ENCODE data around the gene PROC.

Gene PROC

GRCh38 chr2:127424598-127425520, 6.6 kb downstream of the PROC start:
- no peak for DNase-seq
- Histone ChIP-seq H2AK5ac (ENCODE audit: low read length, severe bottlenecking) (no peak overlapping the region), H3K4ac (ENCODE audit: low read depth in 1 of 2, low read length in 2 of 2) (no peak overlapping the region), H3K4me1 (ENCODE audit: control insufficient read depth, insufficient read depth, low read depth, low read length) (peaks cover 14% of the 10 kb centered on the region), H2BK120ac (ENCODE audit: low read depth, low read length) (no peak overlapping the region), H4K8ac (ENCODE audit: low read length) (no peak overlapping the region), H3K79me1 (replicated peaks; ENCODE audit: low read length, poor library complexity, severe bottlenecking) (no peaks in the 10 kb centered on the region), H3K18ac (ENCODE audit: low read depth in 1 of 2, low read length in 2 of 2) (no peak overlapping the region), H3K4me3 (ENCODE audit: insufficient read depth in 1 of 2, low read depth in 1 of 2, low read length in 2 of 2) (no peak overlapping the region), H3K27me3 (ENCODE audit: control insufficient read depth in 1 of 2, insufficient read depth in 1 of 2, low read length in 2 of 2) (peaks cover 13 to 49% of the 10 kb centered on the region in 2 experiments), H3K36me3 (ENCODE audit: control insufficient read depth in 1 of 2, insufficient read depth in 2 of 2, low read depth in 1 of 2, low read length in 2 of 2) (peaks cover 0 to 4% of the 10 kb centered on the region in 2 experiments), H4K91ac (ENCODE audit: low read length) (no peak overlapping the region), H3K9ac (ENCODE audit: low read length) (no peak overlapping the region), H3K27ac (ENCODE audit: low read length, poor library complexity, severe bottlenecking) (no peak overlapping the region), H2AFZ (ENCODE audit: low read depth, low read length) (no peak overlapping the region), H3K4me2 (ENCODE audit: low read length, poor library complexity, severe bottlenecking) (no peak overlapping the region), H3K23ac (ENCODE audit: low read length in 2 of 2) (no peak overlapping the region), H2BK5ac (ENCODE audit: low read depth, low read length, poor library complexity, severe bottlenecking) (no peak overlapping the region), H3K14ac (ENCODE audit: low read length in 2 of 2) (no peak overlapping the region), H2BK12ac (ENCODE audit: low read length in 2 of 2) (no peak overlapping the region), H3K9me3 (ENCODE audit: control insufficient read depth, low read length) (no peaks in the 10 kb centered on the region), H2BK15ac (ENCODE audit: low read depth, poor library complexity, severe bottlenecking) (no peak overlapping the region)
- 79% methylated on average over 13 of the region's 13 CpGs for WGBS

DNA sequence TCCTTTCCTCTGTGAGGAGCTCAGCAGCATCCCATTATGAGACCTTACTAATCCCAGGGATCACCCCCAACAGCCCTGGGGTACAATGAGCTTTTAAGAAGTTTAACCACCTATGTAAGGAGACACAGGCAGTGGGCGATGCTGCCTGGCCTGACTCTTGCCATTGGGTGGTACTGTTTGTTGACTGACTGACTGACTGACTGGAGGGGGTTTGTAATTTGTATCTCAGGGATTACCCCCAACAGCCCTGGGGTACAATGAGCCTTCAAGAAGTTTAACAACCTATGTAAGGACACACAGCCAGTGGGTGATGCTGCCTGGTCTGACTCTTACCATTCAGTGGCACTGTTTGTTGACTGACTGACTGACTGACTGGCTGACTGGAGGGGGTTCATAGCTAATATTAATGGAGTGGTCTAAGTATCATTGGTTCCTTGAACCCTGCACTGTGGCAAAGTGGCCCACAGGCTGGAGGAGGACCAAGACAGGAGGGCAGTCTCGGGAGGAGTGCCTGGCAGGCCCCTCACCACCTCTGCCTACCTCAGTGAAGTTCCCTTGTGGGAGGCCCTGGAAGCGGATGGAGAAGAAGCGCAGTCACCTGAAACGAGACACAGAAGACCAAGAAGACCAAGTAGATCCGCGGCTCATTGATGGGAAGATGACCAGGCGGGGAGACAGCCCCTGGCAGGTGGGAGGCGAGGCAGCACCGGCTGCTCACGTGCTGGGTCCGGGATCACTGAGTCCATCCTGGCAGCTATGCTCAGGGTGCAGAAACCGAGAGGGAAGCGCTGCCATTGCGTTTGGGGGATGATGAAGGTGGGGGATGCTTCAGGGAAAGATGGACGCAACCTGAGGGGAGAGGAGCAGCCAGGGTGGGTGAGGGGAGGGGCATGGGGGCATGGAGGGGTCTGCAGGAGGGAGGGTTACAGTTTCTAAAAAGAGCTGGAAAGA, 7.6 kb downstream of the PROC start:
- Histone ChIP-seq H2BK15ac (ENCODE audit: low read depth, poor library complexity, severe bottlenecking) (no peak overlapping the region), H3K27me3 (ENCODE audit: control insufficient read depth in 1 of 2, insufficient read depth in 1 of 2, low read length in 2 of 2) (peaks cover 13 to 41% of the 10 kb centered on the region in 2 experiments), H4K91ac (ENCODE audit: low read length) (no peak overlapping the region), H3K9me3 (ENCODE audit: control insufficient read depth, low read length) (no peaks in the 10 kb centered on the region), H3K18ac (ENCODE audit: low read depth in 1 of 2, low read length in 2 of 2) (no peak overlapping the region), H3K4me1 (ENCODE audit: control insufficient read depth, insufficient read depth, low read depth, low read length) (peaks cover 13% of the 10 kb centered on the region), H3K36me3 (ENCODE audit: control insufficient read depth in 1 of 2, insufficient read depth in 2 of 2, low read depth in 1 of 2, low read length in 2 of 2) (peaks cover 0 to 4% of the 10 kb centered on the region in 2 experiments), H3K9ac (ENCODE audit: low read length) (no peak overlapping the region), H2BK12ac (ENCODE audit: low read length in 2 of 2) (no peak overlapping the region), H3K23ac (ENCODE audit: low read length in 2 of 2) (no peak overlapping the region), H3K4ac (ENCODE audit: low read depth in 1 of 2, low read length in 2 of 2) (no peak overlapping the region), H2AFZ (ENCODE audit: low read depth, low read length) (no peak overlapping the region), H3K79me1 (replicated peaks; ENCODE audit: low read length, poor library complexity, severe bottlenecking) (no peaks in the 10 kb centered on the region), H2BK5ac (ENCODE audit: low read depth, low read length, poor library complexity, severe bottlenecking) (no peak overlapping the region), H4K8ac (ENCODE audit: low read length) (no peak overlapping the region), H3K4me3 (ENCODE audit: insufficient read depth in 1 of 2, low read depth in 1 of 2, low read length in 2 of 2) (no peak overlapping the region), H3K4me2 (ENCODE audit: low read length, poor library complexity, severe bottlenecking) (no peak overlapping the region), H3K14ac (ENCODE audit: low read length in 2 of 2) (no peak overlapping the region), H2AK5ac (ENCODE audit: low read length, severe bottlenecking) (no peak overlapping the region), H3K27ac (ENCODE audit: low read length, poor library complexity, severe bottlenecking) (no peak overlapping the region), H2BK120ac (ENCODE audit: low read depth, low read length) (no peak overlapping the region)
- 94% methylated on average over 16 of the region's 16 CpGs for WGBS
- DNase-seq, result no peak

GRCh38 chr2:127426501-127427354, 8.5 kb downstream of the PROC start:
- peaks cover 14% of the 10 kb centered on the region for H3K4me1 ChIP-seq (ENCODE audit: control insufficient read depth, insufficient read depth, low read depth, low read length)
- no peak overlapping the region for H3K9ac ChIP-seq (ENCODE audit: low read length)
- no peak overlapping the region for H3K18ac ChIP-seq (ENCODE audit: low read depth in 1 of 2, low read length in 2 of 2)
- H2BK5ac ChIP-seq (ENCODE audit: low read depth, low read length, poor library complexity, severe bottlenecking), result no peak overlapping the region
- H3K36me3 ChIP-seq (ENCODE audit: control insufficient read depth in 1 of 2, insufficient read depth in 2 of 2, low read depth in 1 of 2, low read length in 2 of 2), result peaks cover 0 to 4% of the 10 kb centered on the region in 2 experiments
- no peaks in the 10 kb centered on the region for H3K9me3 ChIP-seq (ENCODE audit: control insufficient read depth, low read length)
- H3K27me3 ChIP-seq (ENCODE audit: control insufficient read depth in 1 of 2, insufficient read depth in 1 of 2, low read length in 2 of 2), result peaks cover 13 to 32% of the 10 kb centered on the region in 2 experiments
- H2AFZ ChIP-seq (ENCODE audit: low read depth, low read length), result no peak overlapping the region
- H2BK12ac ChIP-seq (ENCODE audit: low read length in 2 of 2), result no peak overlapping the region
- H3K4me2 ChIP-seq (ENCODE audit: low read length, poor library complexity, severe bottlenecking), result no peak overlapping the region
- no peak overlapping the region for H3K23ac ChIP-seq (ENCODE audit: low read length in 2 of 2)
- no peak overlapping the region for H3K4me3 ChIP-seq (ENCODE audit: insufficient read depth in 1 of 2, low read depth in 1 of 2, low read length in 2 of 2)
- H2AK5ac ChIP-seq (ENCODE audit: low read length, severe bottlenecking), result no peak overlapping the region
- no peak overlapping the region for H2BK15ac ChIP-seq (ENCODE audit: low read depth, poor library complexity, severe bottlenecking)
- no peaks in the 10 kb centered on the region for H3K79me1 ChIP-seq (replicated peaks; ENCODE audit: low read length, poor library complexity, severe bottlenecking)
- DNase-seq, result no peak
- no peak overlapping the region for H3K27ac ChIP-seq (ENCODE audit: low read length, poor library complexity, severe bottlenecking)
- no peak overlapping the region for H2BK120ac ChIP-seq (ENCODE audit: low read depth, low read length)
- H4K8ac ChIP-seq (ENCODE audit: low read length), result no peak overlapping the region
- 92% methylated on average over 10 of the region's 10 CpGs for WGBS
- H3K14ac ChIP-seq (ENCODE audit: low read length in 2 of 2), result no peak overlapping the region
- no peak overlapping the region for H3K4ac ChIP-seq (ENCODE audit: low read depth in 1 of 2, low read length in 2 of 2)
- H4K91ac ChIP-seq (ENCODE audit: low read length), result no peak overlapping the region
